Osteoblast (primary cell): ENCODE results near the gene SLC6A19. TPM values are rescaled to one million over a fixed set of nuclear protein-coding genes. Genes with fewer than 3 reads are reported as not detected.
A peak's percentile ranks its signal among the peaks of the same experiment; 100 is the strongest.

Experiments used
- DNase-seq: peaks from one replicate; pipeline ENCODE4 v3.0.0; 2011; ENCODE audit warnings: low spot score, mixed read lengths; ENCODE audit not compliant: insufficient read length; ENCODE audit errors: missing footprints
- H2AFZ ChIP-seq: 2 replicates; pipeline ENCODE4 v1.6.0; 2011; ENCODE audit warnings: mild to moderate bottlenecking, low read length
- H3K27ac ChIP-seq: 2 replicates; pipeline ENCODE4 v1.5.1; 2011; ENCODE audit warnings: mild to moderate bottlenecking, low read depth, low read length, moderate library complexity
- H3K27me3 ChIP-seq: 2 replicates; pipeline ENCODE4 v1.6.0; 2012; ENCODE audit warnings: mild to moderate bottlenecking, control low read depth, inconsistent platforms, low read length, moderate library complexity; ENCODE audit not compliant: insufficient read depth
- H3K36me3 ChIP-seq: 2 replicates; pipeline ENCODE4 v1.5.1; 2011; ENCODE audit warnings: mild to moderate bottlenecking, low read length, control low read depth, moderate library complexity; ENCODE audit not compliant: insufficient read depth
- H3K4me1 ChIP-seq: 2 replicates; pipeline ENCODE4 v1.5.1; 2011; ENCODE audit warnings: mild to moderate bottlenecking, low read length, control low read depth, moderate library complexity; ENCODE audit not compliant: insufficient read depth
- H3K4me2 ChIP-seq: 2 replicates; pipeline ENCODE4 v1.6.0; 2011; ENCODE audit warnings: mild to moderate bottlenecking, low read length; ENCODE audit not compliant: insufficient read depth
- H3K4me3 ChIP-seq: fragments of 200-600 bp; sonication (generic); 3 replicates; pipeline ENCODE4 v1.5.1; 2012; ENCODE audit warnings: mild to moderate bottlenecking, low read length, inconsistent platforms; ENCODE audit not compliant: insufficient read depth
- H3K79me2 ChIP-seq: 2 replicates; pipeline ENCODE4 v1.6.0; 2012; ENCODE audit warnings: mild to moderate bottlenecking, low read length, control low read depth, inconsistent platforms; ENCODE audit not compliant: insufficient read depth
- H3K9me3 ChIP-seq: 2 replicates; pipeline ENCODE4 v1.5.1; 2011; ENCODE audit warnings: low read depth, low read length, control low read depth
- H4K20me1 ChIP-seq: 2 replicates; pipeline ENCODE4 v1.6.0; 2012; ENCODE audit warnings: mild to moderate bottlenecking, low read length, control low read depth; ENCODE audit not compliant: insufficient read depth
- CTCF ChIP-seq: IDR thresholded peaks from 2 replicates; pipeline ENCODE4 v1.5.1; 2011; ENCODE audit warnings: mild to moderate bottlenecking, low read depth, low read length, moderate library complexity; ENCODE audit errors: extremely low read depth
- total RNA-seq: library from RNA; depleted of rRNA; stranded (reverse); fragments of >200 nt; gene quantifications from 2 replicates; pipeline ENCODE4 v1.2.3, GENCODE V29; 2012

Gene SLC6A19
- total RNA-seq, 1 donor: not detected

DNA sequence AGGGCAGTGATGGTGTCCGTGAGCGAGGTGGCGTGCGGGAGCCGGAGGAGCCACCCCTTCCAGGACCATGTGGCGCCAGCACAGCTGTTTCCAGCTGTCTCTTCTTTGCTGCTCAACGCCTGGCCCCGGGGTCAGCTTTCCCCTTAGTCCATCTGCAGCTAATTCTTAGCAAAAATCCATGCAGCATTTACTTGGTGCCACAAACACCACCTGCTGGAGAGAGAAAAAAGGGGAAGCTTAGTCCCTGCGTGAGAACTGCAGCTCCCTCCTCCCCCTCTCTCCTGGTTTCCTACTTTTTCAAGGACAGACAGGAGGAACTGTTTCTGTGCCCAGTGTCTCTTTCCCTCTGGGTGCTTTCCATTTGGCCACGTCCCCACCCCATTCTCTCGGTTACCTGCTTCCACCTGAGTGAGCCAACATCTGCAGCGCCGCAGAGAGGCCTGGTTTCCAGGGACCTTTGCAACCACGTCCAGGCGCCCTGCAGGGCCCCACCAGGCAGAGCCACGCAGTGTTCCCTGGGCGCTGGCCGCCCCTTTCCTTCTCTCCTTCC lies 3.4 kb downstream of the SLC6A19 start:
- peak; percentile 95 for DNase-seq
- no peaks in the 10 kb centered on the region for H3K4me1 ChIP-seq
- H3K9me3 ChIP-seq: no peaks in the 10 kb centered on the region
- peaks cover 6% of the 10 kb centered on the region for H3K27me3 ChIP-seq
- H3K79me2 ChIP-seq: no peaks in the 10 kb centered on the region
- H2AFZ ChIP-seq: no peak overlapping the region
- H3K36me3 ChIP-seq: no peaks in the 10 kb centered on the region
- no peak for TF ChIP-seq CTCF
- H3K4me2 ChIP-seq: no peak overlapping the region
- H4K20me1 ChIP-seq: no peaks in the 10 kb centered on the region
- H3K27ac ChIP-seq: no peak overlapping the region
- H3K4me3 ChIP-seq: no peak overlapping the region

DNA sequence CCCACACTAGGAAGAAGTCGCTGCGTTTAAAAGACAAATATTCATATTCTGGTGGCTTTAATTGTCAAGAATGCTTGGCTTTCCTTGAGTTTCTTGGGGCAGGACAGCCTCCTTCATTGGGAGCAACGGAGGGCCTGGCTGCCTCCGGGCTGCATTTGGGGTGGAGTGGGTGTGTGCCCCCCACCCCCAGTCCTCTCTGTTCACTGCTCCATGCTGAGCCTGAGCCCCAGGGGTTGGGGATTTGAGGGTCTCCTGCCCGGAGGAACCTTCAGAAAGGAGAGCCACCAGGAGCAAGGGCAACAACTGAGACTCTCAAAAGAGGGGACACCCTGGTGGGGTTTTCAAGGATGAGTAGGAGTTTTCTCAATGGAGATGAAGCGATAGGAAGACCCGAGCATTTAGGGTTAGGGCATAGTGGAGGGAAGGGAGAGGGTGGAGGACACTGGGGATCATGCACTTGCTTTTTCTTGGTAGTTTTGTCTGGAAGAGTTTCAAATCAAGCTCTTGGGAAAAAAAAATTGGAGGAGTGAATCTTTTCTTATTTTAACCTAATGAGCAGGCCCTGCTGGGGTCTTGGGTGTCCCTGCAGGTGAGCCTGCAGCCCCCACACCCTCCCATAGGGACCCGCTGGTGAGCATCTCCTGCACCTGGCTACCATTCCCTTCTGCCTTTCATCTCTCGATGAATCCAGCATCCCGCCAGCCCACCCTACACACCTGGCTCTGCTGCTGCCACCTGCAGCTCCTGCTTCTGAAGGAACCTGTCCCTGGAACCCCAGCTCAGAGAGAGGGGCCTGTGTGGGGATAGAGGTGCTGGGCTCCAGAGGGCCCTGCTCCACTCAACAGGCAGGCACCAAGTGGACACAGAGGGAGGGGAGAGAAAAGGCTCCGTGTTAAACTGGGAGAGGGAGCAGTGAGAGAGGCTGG lies 4.1 kb downstream of the SLC6A19 start:
- H3K79me2 ChIP-seq: no peaks in the 10 kb centered on the region
- DNase-seq: no peak
- no peak overlapping the region for H2AFZ ChIP-seq
- no peak overlapping the region for H3K4me3 ChIP-seq
- H3K4me1 ChIP-seq: no peaks in the 10 kb centered on the region
- no peak for TF ChIP-seq CTCF
- H3K4me2 ChIP-seq: no peak overlapping the region
- no peak overlapping the region for H3K27ac ChIP-seq
- H4K20me1 ChIP-seq: no peaks in the 10 kb centered on the region
- H3K27me3 ChIP-seq: peaks cover 6% of the 10 kb centered on the region
- no peaks in the 10 kb centered on the region for H3K36me3 ChIP-seq
- H3K9me3 ChIP-seq: no peaks in the 10 kb centered on the region

GRCh38 chr5:1206521-1207412 lies 5.4 kb downstream of the SLC6A19 start:
- H4K20me1 ChIP-seq: no peaks in the 10 kb centered on the region
- peaks cover 6% of the 10 kb centered on the region for H3K27me3 ChIP-seq
- H3K36me3 ChIP-seq: no peaks in the 10 kb centered on the region
- no peak overlapping the region for H3K4me2 ChIP-seq
- no peaks in the 10 kb centered on the region for H3K9me3 ChIP-seq
- H2AFZ ChIP-seq: no peak overlapping the region
- H3K27ac ChIP-seq: no peak overlapping the region
- TF ChIP-seq CTCF: no peak
- H3K4me3 ChIP-seq: no peak overlapping the region
- DNase-seq: no peak
- no peaks in the 10 kb centered on the region for H3K79me2 ChIP-seq
- no peaks in the 10 kb centered on the region for H3K4me1 ChIP-seq
